Activated CD4-positive, alpha-beta T cell treated with anti-CD3 and anti-CD28 coated beads for 4 hours (primary cell): ENCODE measurements around the gene RAPGEF6.

ENCODE experiments used
- DNase-seq, 2 donors: peaks; one replicate each; pipeline ENCODE4 v3.0.0-alpha.2; 2020

The RAPGEF6 gene

DNA sequence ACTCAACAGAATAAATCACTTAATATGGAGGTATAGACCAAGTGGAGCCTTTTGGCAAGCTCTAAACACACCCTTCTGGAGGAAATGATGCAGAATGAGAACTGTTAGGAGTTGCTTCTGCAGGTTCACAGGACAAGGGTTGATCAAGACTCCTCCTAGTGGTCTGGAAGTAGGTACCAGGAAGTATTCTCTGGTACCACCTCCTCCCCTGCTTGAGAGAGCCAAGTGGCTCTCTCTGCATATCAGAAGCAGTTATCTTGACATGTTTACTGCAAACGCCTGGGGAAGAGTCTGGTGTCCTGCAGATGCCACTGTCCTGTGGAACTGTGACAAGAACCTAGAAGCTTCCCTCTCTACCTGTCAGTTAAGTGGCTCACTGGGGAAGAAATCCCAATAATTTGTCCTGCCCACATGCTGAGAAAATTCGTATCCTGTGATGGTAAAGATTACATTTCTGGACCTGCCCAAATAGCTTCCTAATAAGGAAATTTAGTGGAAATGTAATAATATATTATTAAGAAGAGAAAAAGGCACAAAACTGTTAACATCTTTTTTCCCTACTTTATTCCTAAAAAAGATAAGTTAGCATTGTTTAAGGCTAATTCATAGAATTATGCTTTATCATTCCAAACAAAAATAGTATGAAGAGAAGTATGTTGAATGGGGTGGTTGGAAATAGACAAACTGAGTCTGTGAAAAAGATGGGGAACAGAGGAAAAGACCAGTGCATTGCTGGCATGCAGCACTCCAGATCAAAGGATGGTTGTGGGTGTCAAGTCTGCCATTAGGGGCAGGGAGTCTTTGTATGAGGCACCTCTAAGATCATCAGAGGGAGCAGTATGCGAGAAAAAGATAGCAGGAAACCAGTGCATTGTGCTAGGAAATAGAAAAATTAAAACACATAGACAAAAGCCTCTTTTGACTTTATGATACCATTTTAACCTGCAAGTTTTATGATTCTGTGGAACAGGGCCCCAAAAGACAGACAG lies 252.3 kb downstream of the RAPGEF6 start:
- peak; percentile 47 to 56 for DNase-seq

DNA sequence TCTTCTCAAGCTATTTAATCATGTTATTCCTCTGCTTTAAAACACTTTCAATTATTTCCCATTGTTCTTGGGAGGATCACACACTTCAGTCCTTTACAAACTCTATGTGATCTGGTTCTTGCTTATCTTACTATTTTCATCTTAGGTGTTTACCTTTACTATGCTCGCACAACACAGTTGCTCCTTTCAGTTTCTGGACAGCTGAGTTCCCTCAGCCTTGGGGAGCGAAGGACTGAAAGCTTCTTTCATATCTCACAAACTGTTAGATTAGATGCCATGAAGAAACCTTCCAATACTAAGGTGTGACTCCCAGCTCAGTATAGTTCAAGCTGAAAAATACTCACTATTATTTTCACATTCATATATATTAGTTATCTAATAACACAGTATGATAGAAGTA lies 253.3 kb downstream of the RAPGEF6 start:
- DNase-seq = no peak

DNA sequence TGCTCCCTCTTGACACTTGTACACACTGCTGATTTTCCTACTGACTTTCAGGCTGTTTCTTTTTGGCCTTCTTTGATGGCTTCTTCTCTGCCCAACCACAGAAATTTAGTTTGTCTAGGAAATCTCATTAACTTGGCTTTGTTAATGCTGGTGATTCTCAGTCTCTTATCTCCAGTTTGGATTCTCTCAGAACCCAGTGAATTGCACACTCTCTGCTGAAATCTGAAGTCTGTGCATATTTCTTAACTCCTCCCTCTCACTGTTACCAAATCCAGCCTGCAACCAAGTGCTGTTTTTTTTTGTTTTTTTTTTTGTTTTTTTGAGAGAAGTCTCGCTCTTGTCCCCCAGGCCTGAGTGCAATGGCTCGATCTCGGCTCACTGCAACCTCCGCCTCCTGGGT lies 254.0 kb downstream of the RAPGEF6 start:
- DNase-seq = no peak

DNA sequence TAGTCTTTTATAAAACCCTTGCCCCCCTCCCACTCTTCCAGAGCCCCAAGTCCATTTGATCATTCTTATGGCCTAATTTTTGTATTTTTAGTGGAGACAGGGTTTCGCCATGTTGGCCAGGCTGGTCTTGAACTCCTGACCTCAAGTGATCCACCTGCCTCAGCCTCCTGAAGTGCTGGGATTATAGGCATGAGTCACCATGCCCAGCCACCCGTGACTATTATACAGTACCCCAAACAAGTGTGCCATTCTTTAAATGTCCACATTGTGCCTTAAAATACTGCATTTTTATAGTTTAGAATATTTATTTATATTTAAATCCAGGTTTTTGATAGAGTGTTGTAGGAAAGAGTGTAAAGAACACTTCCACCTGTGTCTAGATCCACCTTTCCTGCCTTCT lies 254.8 kb downstream of the RAPGEF6 start:
- DNase-seq = peak in 1 of 2 donors; percentile 33

DNA sequence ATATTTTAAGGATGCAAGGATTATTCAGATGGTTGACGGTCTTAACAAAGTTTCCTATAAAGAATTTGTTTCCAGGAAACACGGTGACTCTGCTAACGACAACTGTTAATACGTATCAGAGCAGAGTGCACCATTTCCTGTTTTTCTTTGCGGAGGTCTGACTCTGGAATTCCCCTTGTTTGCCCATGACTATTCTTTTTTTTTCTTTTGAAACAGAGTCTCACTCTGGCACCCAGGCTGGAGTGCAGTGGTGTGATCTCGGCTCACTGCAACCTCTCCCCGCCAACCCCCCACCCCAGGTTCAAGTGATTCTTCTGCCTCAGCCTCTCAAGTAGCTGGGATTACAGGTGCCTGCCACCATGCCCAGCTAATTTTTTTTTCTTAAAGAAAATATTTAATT lies 255.3 kb downstream of the RAPGEF6 start:
- peak; percentile 72 to 78 for DNase-seq

DNA sequence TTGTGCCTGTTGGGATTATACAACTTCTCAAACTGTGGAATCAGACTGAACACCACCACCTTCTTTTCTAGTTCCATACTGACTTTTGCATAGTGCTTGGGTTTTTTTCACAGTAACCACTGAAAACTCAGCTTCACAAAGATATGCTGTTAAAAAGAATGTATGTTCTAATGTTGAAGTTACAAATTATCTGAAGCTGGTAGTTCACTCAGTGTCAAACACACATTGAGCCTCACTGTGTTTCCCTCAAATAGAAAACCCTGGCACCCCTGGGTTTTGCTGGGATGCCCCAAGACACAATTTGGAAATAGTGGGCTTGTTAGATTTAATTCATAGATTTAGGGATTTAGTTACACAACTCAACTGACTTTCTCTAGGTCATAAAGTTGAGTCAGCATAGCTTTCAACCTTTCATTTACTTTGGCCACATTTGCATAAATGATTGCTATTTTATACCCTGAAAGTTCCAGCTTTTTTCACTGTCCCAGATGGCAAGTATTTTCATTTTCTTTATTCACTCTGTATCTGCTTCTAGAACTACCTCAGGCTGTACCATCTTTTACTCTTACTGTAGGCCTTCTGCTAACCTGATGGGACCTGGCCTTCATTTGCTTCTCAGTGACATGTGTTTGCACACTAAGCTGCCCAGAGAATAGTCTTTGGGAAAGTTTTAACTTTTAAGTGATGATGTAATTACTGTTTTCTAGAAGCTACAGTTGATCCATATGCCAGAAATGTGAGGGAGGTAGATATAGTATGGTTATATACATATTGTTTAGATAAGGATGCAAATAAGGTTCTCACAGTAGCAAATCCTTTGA lies 256.1 kb downstream of the RAPGEF6 start:
- peak; percentile 34 to 38 for DNase-seq

DNA sequence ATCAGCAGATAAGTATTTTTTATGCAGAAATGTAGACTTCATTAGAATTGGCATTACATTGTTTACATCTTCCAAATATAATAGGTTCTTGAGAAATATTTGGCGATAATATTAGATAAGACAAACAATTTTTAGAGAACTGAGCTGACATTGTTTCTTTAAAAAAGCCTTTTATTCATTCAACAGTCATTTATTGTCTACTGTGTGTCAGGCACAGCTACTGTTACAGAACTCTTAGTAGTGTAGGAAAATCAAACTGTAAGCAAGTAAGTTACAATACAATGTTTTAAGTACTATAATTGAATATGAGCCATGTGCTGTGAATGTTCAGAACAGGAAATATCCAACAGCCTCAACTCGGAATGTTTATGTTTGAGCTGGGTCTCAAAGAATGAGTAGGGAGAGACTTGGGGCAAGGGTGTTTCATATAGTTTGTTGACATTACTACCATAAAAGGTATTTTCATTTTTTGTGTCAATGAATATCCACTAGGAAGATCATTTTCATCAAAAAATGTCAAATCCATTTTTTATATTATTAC lies 257.2 kb downstream of the RAPGEF6 start:
- no peak for DNase-seq

DNA sequence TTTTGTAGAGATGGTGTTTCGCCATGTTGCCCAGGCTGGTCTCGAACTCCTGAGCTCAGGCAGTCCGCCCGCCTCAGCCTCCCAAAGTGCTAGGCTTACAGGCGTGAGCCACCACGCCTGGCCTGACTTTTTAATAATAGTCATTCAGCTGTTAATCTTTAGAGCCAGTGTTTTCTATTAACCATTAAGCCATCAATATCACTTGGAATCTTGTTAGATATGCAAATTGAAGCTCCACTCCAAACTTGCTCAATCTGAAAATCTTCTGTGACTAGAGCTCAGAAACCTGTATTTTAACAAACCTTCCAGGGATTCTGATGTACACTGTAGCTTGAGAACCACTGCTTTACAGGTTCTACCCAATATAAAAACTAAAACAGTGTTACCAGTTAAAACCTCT lies 257.7 kb downstream of the RAPGEF6 start:
- DNase-seq = no peak

DNA sequence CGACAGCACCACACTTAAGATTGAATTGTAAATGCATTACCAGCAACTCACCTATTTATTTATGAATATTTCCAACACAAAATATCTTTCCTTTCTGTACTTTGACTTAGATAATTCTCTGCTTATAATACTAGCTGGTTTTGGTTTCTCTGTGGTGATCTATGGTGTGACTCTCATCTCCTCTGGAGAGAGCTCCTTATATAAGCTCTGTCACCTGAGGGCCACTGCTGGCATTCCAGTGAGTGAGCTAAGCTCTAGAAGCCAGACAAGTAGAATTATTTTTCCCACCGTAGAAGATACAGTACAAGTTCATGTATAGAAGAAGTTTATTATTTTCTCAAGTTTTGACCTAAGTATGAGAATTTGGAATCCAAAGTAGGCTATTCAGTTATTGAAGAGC lies 259.7 kb downstream of the RAPGEF6 start:
- DNase-seq = no peak
